K562 (cell line): ENCODE results near the gene PIK3R2. TPM values are rescaled to one million over a fixed set of nuclear protein-coding genes. Genes with fewer than 3 reads are reported as not detected.
A peak's percentile ranks its signal among the peaks of the same experiment; 100 is the strongest.

Experiments
- ARNT ChIP-seq, 2 experiments: fragments of 450-650 bp; IDR thresholded peaks; 2 replicates each; pipeline ENCODE4 v1.6.1; 2016; ENCODE audit warnings: mild to moderate bottlenecking in 1 of 2
- ASH1L ChIP-seq: fragments of 450-650 bp; IDR thresholded peaks from 2 replicates; pipeline ENCODE4 v1.6.1; 2018; ENCODE audit warnings: borderline replicate concordance, mild to moderate bottlenecking, low read depth; ENCODE audit not compliant: partially characterized antibody
- CBX2 ChIP-seq: fragments of 200-600 bp; sonication (generic); IDR thresholded peaks from one replicate; pipeline ENCODE4 v1.6.1; 2012; ENCODE audit warnings: mild to moderate bottlenecking, low read length, inconsistent platforms; ENCODE audit not compliant: insufficient read depth, poor library complexity, severe bottlenecking
- HDAC6 ChIP-seq: IDR thresholded peaks from 2 replicates; pipeline ENCODE4 v1.6.1; 2012; ENCODE audit warnings: low read depth, mild to moderate bottlenecking, control low read depth, inconsistent platforms, low read length, moderate library complexity
- HDGF ChIP-seq: fragments of 450-650 bp; IDR thresholded peaks from 2 replicates; pipeline ENCODE4 v1.6.1; 2016
- IFI16 ChIP-seq: fragments of 250-450 bp; sonication (Bioruptor Pico); IDR thresholded peaks from 2 replicates; pipeline ENCODE4 v2.1.2; 2022; ENCODE audit warnings: mild to moderate bottlenecking, inconsistent platforms
- RBFOX2 ChIP-seq: fragments of 200-400 bp; formaldehyde crosslinking; IDR thresholded peaks from 2 replicates; pipeline ENCODE4 v1.6.1; 2017; ENCODE audit warnings: low read depth, mild to moderate bottlenecking, low read length, moderate library complexity
- SOX6 ChIP-seq: fragments of 450-650 bp; IDR thresholded peaks from 2 replicates; pipeline ENCODE4 v1.6.1; 2014; ENCODE audit warnings: mild to moderate bottlenecking
- TAF9B ChIP-seq: fragments of 450-650 bp; IDR thresholded peaks from 2 replicates; pipeline ENCODE4 v1.6.1; 2018; ENCODE audit warnings: mild to moderate bottlenecking; ENCODE audit not compliant: partially characterized antibody
- TBP ChIP-seq: optimal IDR thresholded peaks from 2 replicates; pipeline ENCODE3; 2011; ENCODE audit warnings: low read depth, low read length, improper control_type of control experiment
- TEAD2 ChIP-seq: fragments of 450-650 bp; IDR thresholded peaks from 2 replicates; pipeline ENCODE4 v1.6.1; 2016; ENCODE audit warnings: missing genetic modification characterization, control low read depth, missing compliant biosample characterization
- TGIF2 ChIP-seq: sonication (generic); formaldehyde crosslinking; IDR thresholded peaks from 2 replicates; pipeline ENCODE4 v1.8.1; 2022; ENCODE audit warnings: mild to moderate bottlenecking, missing genetic modification reagents, moderate library complexity
- U2AF1 ChIP-seq: fragments of 200-400 bp; formaldehyde crosslinking; optimal IDR thresholded peaks from 2 replicates; pipeline ENCODE3; 2017; ENCODE audit warnings: mild to moderate bottlenecking, low read depth, low read length, moderate library complexity
- ZBTB17 ChIP-seq: fragments of 450-650 bp; formaldehyde crosslinking; IDR thresholded peaks from 2 replicates; pipeline ENCODE4 v1.4.0; 2020; ENCODE audit warnings: mild to moderate bottlenecking
- ZNF124 ChIP-seq: sonication (generic); formaldehyde crosslinking; IDR thresholded peaks from 2 replicates; pipeline ENCODE4 v1.8.1; 2022; ENCODE audit warnings: missing genetic modification reagents
- ZNF133 ChIP-seq: fragments of 250-450 bp; sonication (Bioruptor Pico); IDR thresholded peaks from 2 replicates; pipeline ENCODE4 v1.4.0; 2020; ENCODE audit warnings: mild to moderate bottlenecking
- ZNF551 ChIP-seq: fragments of 250-450 bp; sonication (Bioruptor Pico); IDR thresholded peaks from 2 replicates; pipeline ENCODE4 v1.5.0; 2021; ENCODE audit warnings: mild to moderate bottlenecking, moderate library complexity
- ZNF644 ChIP-seq: fragments of 200-800 bp; sonication (Bioruptor generic); IDR thresholded peaks from 2 replicates; pipeline ENCODE4 v1.6.1; 2016; ENCODE audit warnings: low read depth, missing genetic modification characterization, missing compliant biosample characterization
- polyA plus RNA-seq, 8 experiments: library from polyadenylated mRNA; depleted of rRNA in 4 of 8; stranded (reverse) in 5 of 8; unstranded in 3 of 8; fragments of >200 nt; fragmentation: Nextera tagmentation in 2 of 8; fragmentation: Illumina TruSeq in 1 of 8; extraction: Ambion mirVana in 2 of 8; extraction: Trizol in 1 of 8; gene quantifications; 2 replicates each; pipeline versions ENCODE4 v1.2.1 to v1.2.3, GENCODE V29; 2011 to 2014; ENCODE audit warnings: inconsistent platforms in 1 of 8, missing spikeins in 1 of 8
- total RNA-seq, 7 experiments: library from RNA; depleted of rRNA in 6 of 7; stranded (reverse); fragments of >200 nt in 6 of 7; fragmentation: Illumina TruSeq in 2 of 7; extraction: Trizol in 2 of 7; gene quantifications; 2 replicates each; pipeline versions ENCODE4 v1.2.1 to v1.2.3, GENCODE V29; 2011 to 2021; ENCODE audit warnings: low replicate concordance in 1 of 7
- TF ChIP-seq, protein P1 (sequence below): sonication (generic); formaldehyde crosslinking; IDR thresholded peaks from 2 replicates; pipeline ENCODE4 v1.8.0; 2022; ENCODE audit warnings: missing genetic modification reagents, mild to moderate bottlenecking, borderline replicate concordance

The PIK3R2 gene
- total and polyA plus RNA-seq, 9 of the 15 experiments (the other 6 are each of a cell fraction or from before 2014, with no cell fraction given) = 0.39 to 37.9 (median 5.3) TPM

DNA sequence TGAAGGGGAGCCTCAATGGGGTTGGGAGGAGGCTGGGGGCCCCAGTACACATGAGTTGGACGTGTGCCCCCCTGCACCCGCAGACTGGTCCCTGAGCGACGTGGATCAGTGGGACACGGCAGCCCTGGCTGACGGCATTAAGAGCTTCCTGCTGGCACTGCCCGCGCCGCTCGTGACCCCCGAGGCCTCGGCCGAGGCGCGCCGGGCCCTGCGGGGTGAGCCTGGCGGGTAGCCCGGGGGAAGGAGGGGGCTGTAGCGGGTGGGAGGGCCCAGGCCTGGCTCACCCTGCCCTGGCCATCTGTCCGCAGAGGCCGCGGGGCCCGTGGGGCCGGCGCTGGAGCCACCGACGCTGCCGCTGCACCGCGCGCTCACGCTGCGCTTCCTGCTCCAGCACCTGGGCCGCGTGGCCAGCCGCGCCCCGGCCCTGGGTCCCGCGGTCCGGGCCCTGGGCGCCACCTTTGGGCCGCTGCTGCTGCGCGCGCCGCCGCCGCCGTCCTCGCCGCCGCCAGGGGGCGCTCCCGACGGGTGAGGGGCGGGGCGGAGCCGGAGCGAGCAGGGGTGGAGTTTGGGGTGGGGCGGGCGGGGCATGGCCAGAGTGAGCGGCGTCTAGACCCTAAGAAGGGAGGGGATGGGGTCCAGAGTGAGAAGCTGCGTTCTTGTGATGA lies 8.1 kb downstream of the PIK3R2 start (continued):
- no peak for TF ChIP-seq CBX2
- no peak for TF ChIP-seq TGIF2 (CRISPR knock-in tag)
- TF ChIP-seq, protein P1, sequence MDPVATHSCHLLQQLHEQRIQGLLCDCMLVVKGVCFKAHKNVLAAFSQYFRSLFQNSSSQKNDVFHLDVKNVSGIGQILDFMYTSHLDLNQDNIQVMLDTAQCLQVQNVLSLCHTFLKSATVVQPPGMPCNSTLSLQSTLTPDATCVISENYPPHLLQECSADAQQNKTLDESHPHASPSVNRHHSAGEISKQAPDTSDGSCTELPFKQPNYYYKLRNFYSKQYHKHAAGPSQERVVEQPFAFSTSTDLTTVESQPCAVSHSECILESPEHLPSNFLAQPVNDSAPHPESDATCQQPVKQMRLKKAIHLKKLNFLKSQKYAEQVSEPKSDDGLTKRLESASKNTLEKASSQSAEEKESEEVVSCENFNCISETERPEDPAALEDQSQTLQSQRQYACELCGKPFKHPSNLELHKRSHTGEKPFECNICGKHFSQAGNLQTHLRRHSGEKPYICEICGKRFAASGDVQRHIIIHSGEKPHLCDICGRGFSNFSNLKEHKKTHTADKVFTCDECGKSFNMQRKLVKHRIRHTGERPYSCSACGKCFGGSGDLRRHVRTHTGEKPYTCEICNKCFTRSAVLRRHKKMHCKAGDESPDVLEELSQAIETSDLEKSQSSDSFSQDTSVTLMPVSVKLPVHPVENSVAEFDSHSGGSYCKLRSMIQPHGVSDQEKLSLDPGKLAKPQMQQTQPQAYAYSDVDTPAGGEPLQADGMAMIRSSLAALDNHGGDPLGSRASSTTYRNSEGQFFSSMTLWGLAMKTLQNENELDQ (CRISPR knock-in tag) = no peak
- TF ChIP-seq TEAD2 (tag) = no peak
- no peak for TF ChIP-seq ZNF133 (CRISPR knock-in tag)
- TF ChIP-seq TAF9B = no peak
- TF ChIP-seq HDAC6 = no peak
- TF ChIP-seq TBP = no peak
- TF ChIP-seq ASH1L = no peak
- no peak for TF ChIP-seq ZNF551 (CRISPR knock-in tag)
- TF ChIP-seq U2AF1 = no peak
- TF ChIP-seq ARNT (IDR thresholded peaks at IDR 0.05) = no peak
- TF ChIP-seq IFI16 = no peak
- TF ChIP-seq ZBTB17 (CRISPR knock-in tag) = 0 out of 2 replicates have a peak, but pooled peaks have one; percentile 48
- no peak for TF ChIP-seq HDGF
- peak; percentile 45 for TF ChIP-seq RBFOX2
- TF ChIP-seq SOX6 = no peak
- no peak for TF ChIP-seq ZNF124
- TF ChIP-seq ZNF644 (tag) = no peak
